HG03378 (cell line): Measurements from ENCODE around the gene PTBP3.
A peak's percentile ranks its signal among the peaks of the same experiment; 100 is the strongest.
"Not testable (repeated sequence)": the region's sequence is repeated elsewhere in the genome, so short reads cannot be mapped to it uniquely, and the experiment has no call there.

Experiments
- ATAC-seq: cut with Tn5 transposase; IDR thresholded peaks from one replicate; pipeline ENCODE4 v1.9.1; 2021; ENCODE audit warnings: mild to moderate bottlenecking, moderate library complexity; ENCODE audit not compliant: unreplicated experiment

PTBP3 gene

GRCh38 chr9:112274600-112274999 is 58.8 kb downstream of the PTBP3 start:
- no peak for ATAC-seq

- ATAC-seq: no peak
Measured at GRCh38 chr9:112273876-112274275, 59.5 kb downstream of the PTBP3 start.

GRCh38 chr9:112271466-112272098 is 61.8 kb downstream of the PTBP3 start:
- ATAC-seq: no peak

GRCh38 chr9:112268413-112268812 is 65.0 kb downstream of the PTBP3 start:
- ATAC-seq: no peak

GRCh38 chr9:112267086-112267485 is 66.3 kb downstream of the PTBP3 start:
- not testable (repeated sequence) for ATAC-seq

GRCh38 chr9:112265391-112265790 is 68.0 kb downstream of the PTBP3 start:
- no peak for ATAC-seq

GRCh38 chr9:112262577-112262976 is 70.8 kb downstream of the PTBP3 start:
- no peak for ATAC-seq

GRCh38 chr9:112261133-112261532 is 72.3 kb downstream of the PTBP3 start:
- ATAC-seq: no peak

GRCh38 chr9:112258106-112258505 is 75.3 kb downstream of the PTBP3 start:
- no peak for ATAC-seq

GRCh38 chr9:112252194-112252593 is 81.2 kb downstream of the PTBP3 start:
- ATAC-seq: no peak

- ATAC-seq: peak; percentile 73
Measured at GRCh38 chr9:112249277-112249676, 84.1 kb downstream of the PTBP3 start.

- ATAC-seq: no peak
Measured at GRCh38 chr9:112248722-112249121, 84.7 kb downstream of the PTBP3 start.

GRCh38 chr9:112247090-112247489 is 86.3 kb downstream of the PTBP3 start:
- ATAC-seq: no peak

GRCh38 chr9:112245126-112245525 is 88.3 kb downstream of the PTBP3 start:
- ATAC-seq: no peak

GRCh38 chr9:112242147-112242804 is 91.1 kb downstream of the PTBP3 start:
- ATAC-seq: no peak

- ATAC-seq: no peak
Measured at GRCh38 chr9:112241491-112241890, 91.9 kb downstream of the PTBP3 start.

- ATAC-seq: no peak
Measured at GRCh38 chr9:112239708-112240107, 93.7 kb downstream of the PTBP3 start.

GRCh38 chr9:112239284-112239683 is 94.1 kb downstream of the PTBP3 start:
- ATAC-seq: no peak

GRCh38 chr9:112234779-112235178 is 98.6 kb downstream of the PTBP3 start:
- ATAC-seq: no peak

GRCh38 chr9:112233769-112234168 is 99.7 kb downstream of the PTBP3 start:
- ATAC-seq: no peak

GRCh38 chr9:112232233-112232632 is 101.2 kb downstream of the PTBP3 start:
- ATAC-seq: no peak

GRCh38 chr9:112226091-112226490 is 107.3 kb downstream of the PTBP3 start:
- ATAC-seq: no peak
